ENCODE measurements around the gene OR4D2. TPM values are rescaled to one million over a fixed set of nuclear protein-coding genes. Genes with fewer than 3 reads are reported as not detected.

OR4D2 gene
- polyA plus RNA-seq, 1 donor (not counting 4 experiments of a cell fraction or from before 2014, with no cell fraction given) = not detected

- dilution Hi-C loops (cut with MboI; ENCODE audit: extremely low pct_ligation_motif_present, low sequenced_read_pairs) = no loop called here
- H3K4me1 ChIP-seq (ENCODE audit: control insufficient read depth, extremely low read depth, insufficient read depth, low read length) = no peaks in the 10 kb centered on the region
- no peaks in the 10 kb centered on the region for H4K20me1 ChIP-seq (ENCODE audit: control insufficient read depth, extremely low read depth, insufficient read depth, low read length)
- no peak overlapping the region for H3K9ac ChIP-seq (ENCODE audit: control insufficient read depth, extremely low read depth, insufficient read depth, low read length)
- H3K79me2 ChIP-seq (ENCODE audit: control insufficient read depth, insufficient read depth, low read length) = no peaks in the 10 kb centered on the region
- no peak overlapping the region for H3K27ac ChIP-seq (ENCODE audit: control insufficient read depth, insufficient read depth, low read length)
- peaks cover 2% of the 10 kb centered on the region for H3K27me3 ChIP-seq (ENCODE audit: control insufficient read depth, extremely low read depth, insufficient read depth, low read length)
- H3K4me2 ChIP-seq (ENCODE audit: control insufficient read depth, extremely low read depth, insufficient read depth, low read depth, low read length) = no peak overlapping the region
- H3K9me3 ChIP-seq (ENCODE audit: control insufficient read depth, low read depth, low read length) = no peaks in the 10 kb centered on the region
- no peak overlapping the region for H3K4me3 ChIP-seq (ENCODE audit: control insufficient read depth in 2 of 3, extremely low read depth in 1 of 3, insufficient read depth in 2 of 3, low read depth in 1 of 3, low read length in 3 of 3)
- TF ChIP-seq CTCF (optimal IDR thresholded peaks at IDR 0.05 in 1 of 3, IDR thresholded peaks at IDR 0.05 in 1 of 3, conservative IDR thresholded peaks at IDR 0.05 in 1 of 3; ENCODE audit: extremely low read depth in 1 of 3, insufficient read depth in 2 of 3, low read length in 3 of 3) = no peak
- TF ChIP-seq EZH2 (IDR thresholded peaks at IDR 0.05; ENCODE audit: low read length) = no peak
- H3K36me3 ChIP-seq (ENCODE audit: control insufficient read depth in 2 of 2, extremely low read depth in 1 of 2, insufficient read depth in 2 of 2, low read length in 2 of 2) = no peaks in the 10 kb centered on the region
- DNase-seq (ENCODE audit: low read depth, low spot score) = no peak
- H2AFZ ChIP-seq (ENCODE audit: control insufficient read depth, low read length) = no peak overlapping the region
- H3K9me1 ChIP-seq (ENCODE audit: control insufficient read depth, extremely low read depth, insufficient read depth, low read length) = no peaks in the 10 kb centered on the region
- no peak for FAIRE-seq
These were observed 8.1 kb downstream of the OR4D2 start for GRCh38 chr17:58174871-58175270.

- H3K4me3 ChIP-seq (ENCODE audit: control insufficient read depth in 2 of 3, extremely low read depth in 1 of 3, insufficient read depth in 2 of 3, low read depth in 1 of 3, low read length in 3 of 3) = no peak overlapping the region
- H3K79me2 ChIP-seq (ENCODE audit: control insufficient read depth, insufficient read depth, low read length) = no peaks in the 10 kb centered on the region
- H3K27ac ChIP-seq (ENCODE audit: control insufficient read depth, insufficient read depth, low read length) = no peak overlapping the region
- no peaks in the 10 kb centered on the region for H3K4me1 ChIP-seq (ENCODE audit: control insufficient read depth, extremely low read depth, insufficient read depth, low read length)
- peaks cover 4% of the 10 kb centered on the region for H3K27me3 ChIP-seq (ENCODE audit: control insufficient read depth, extremely low read depth, insufficient read depth, low read length)
- H4K20me1 ChIP-seq (ENCODE audit: control insufficient read depth, extremely low read depth, insufficient read depth, low read length) = no peaks in the 10 kb centered on the region
- H2AFZ ChIP-seq (ENCODE audit: control insufficient read depth, low read length) = no peak overlapping the region
- DNase-seq (ENCODE audit: low read depth, low spot score) (no peak), FAIRE-seq (no peak)
- no peaks in the 10 kb centered on the region for H3K9me3 ChIP-seq (ENCODE audit: control insufficient read depth, low read depth, low read length)
- no peaks in the 10 kb centered on the region for H3K36me3 ChIP-seq (ENCODE audit: control insufficient read depth in 2 of 2, extremely low read depth in 1 of 2, insufficient read depth in 2 of 2, low read length in 2 of 2)
- TF ChIP-seq EZH2 (IDR thresholded peaks at IDR 0.05; ENCODE audit: low read length) (no peak), CTCF (optimal IDR thresholded peaks at IDR 0.05 in 1 of 3, IDR thresholded peaks at IDR 0.05 in 1 of 3, conservative IDR thresholded peaks at IDR 0.05 in 1 of 3; ENCODE audit: extremely low read depth in 1 of 3, insufficient read depth in 2 of 3, low read length in 3 of 3) (no peak)
- dilution Hi-C loops (cut with MboI; ENCODE audit: extremely low pct_ligation_motif_present, low sequenced_read_pairs) = no loop called here
- no peaks in the 10 kb centered on the region for H3K9me1 ChIP-seq (ENCODE audit: control insufficient read depth, extremely low read depth, insufficient read depth, low read length)
- H3K9ac ChIP-seq (ENCODE audit: control insufficient read depth, extremely low read depth, insufficient read depth, low read length) = no peak overlapping the region
- H3K4me2 ChIP-seq (ENCODE audit: control insufficient read depth, extremely low read depth, insufficient read depth, low read depth, low read length) = no peak overlapping the region
These were observed 9.4 kb downstream of the OR4D2 start for GRCh38 chr17:58176200-58176599.

Measured in keratinocyte (primary cell).